HG03066 (cell line): ENCODE measurements around the gene ALCAM.

ENCODE experiments used
- ATAC-seq: cut with Tn5 transposase; IDR thresholded peaks from one replicate; pipeline ENCODE4 v1.9.1; 2021; ENCODE audit warnings: low read depth; ENCODE audit not compliant: unreplicated experiment

ALCAM gene

DNA sequence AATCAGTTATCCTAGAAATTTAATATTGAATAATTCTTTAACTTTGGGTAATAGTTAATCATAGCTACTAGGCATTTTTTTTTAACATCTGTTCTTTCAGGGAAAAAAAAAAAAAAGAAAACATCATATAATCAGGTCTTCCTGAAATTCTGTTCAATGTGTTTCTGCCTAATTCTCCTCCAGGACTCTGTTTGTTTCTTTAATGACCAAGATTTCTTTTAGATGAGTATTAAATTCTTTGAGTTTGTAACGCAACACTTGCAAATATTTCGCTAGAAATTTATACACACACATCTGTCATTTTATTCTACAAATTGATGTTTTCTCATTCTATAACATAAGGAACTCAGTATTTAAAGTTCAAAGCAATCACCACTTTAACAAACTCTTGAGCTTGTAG lies 56.7 kb downstream of the ALCAM start:
- ATAC-seq: no peak

DNA sequence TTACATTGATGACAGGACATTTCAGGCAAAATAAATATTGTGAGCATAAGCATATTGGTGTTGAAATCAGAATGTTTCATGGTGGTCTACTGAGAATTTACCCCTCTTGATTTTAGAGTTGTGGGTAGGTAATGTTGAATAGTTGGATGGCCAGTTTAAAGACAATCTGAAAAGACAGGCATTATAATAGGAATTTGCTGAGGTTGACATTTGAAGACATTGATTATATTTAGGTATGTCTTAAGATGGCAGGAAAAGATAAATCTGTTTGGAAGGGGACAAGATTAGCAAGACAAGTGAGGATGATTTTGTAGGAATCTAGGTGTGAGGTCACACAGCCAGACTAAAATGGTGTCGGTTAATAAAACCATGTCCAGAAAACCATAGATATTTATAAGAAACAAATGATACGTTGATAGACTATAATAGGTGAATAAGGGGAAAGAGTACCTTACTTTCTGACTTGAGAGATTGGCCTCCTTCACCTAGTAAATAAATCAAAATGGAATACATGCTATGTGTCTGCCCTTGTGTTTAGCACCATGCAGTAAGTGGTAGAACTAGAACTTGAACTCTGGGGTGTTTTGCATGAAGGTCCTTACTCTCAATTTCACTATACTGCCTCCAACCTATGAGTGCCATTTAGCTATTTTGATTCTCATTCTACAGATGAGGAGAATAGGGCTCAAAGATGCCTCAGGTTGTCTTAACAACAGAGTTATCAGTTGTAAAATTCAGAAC lies 57.9 kb downstream of the ALCAM start:
- no peak for ATAC-seq

DNA sequence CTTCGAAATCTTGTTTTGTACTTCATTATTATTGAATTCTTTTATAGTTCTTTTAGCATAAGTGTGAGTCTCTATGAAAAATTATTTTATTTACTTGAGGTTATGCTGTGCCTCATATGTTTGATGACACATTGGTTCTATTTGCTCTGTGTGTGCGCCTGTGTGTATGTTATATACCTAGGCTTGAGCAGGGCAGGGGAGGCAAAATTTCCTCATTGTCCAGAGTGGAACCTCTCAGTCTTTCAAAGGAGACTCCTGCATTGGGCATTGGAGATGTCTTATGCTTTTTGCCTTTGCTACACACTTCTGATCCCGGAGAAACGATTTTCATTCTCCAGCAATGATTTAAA lies 58.4 kb downstream of the ALCAM start:
- ATAC-seq: no peak

DNA sequence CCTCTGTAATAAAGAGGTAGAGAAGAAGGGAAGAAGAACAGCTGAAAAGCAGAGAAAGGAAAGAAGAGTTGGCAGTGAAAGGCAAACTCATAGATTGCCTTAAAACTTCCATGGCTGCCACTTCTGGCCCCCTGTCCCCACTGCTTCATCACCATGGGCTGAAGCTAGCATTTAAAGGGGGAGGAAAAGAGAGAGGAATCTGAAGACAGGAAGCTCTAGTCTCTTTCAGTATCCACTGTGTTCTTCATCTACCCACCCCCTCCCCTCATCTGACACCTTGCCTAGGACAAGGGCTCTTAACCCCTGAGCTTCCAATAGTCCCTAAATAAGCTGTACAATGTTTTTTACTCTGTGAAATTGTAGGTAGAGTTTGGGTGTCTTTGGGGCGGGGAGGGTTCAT lies 60.6 kb downstream of the ALCAM start:
- ATAC-seq: no peak

DNA sequence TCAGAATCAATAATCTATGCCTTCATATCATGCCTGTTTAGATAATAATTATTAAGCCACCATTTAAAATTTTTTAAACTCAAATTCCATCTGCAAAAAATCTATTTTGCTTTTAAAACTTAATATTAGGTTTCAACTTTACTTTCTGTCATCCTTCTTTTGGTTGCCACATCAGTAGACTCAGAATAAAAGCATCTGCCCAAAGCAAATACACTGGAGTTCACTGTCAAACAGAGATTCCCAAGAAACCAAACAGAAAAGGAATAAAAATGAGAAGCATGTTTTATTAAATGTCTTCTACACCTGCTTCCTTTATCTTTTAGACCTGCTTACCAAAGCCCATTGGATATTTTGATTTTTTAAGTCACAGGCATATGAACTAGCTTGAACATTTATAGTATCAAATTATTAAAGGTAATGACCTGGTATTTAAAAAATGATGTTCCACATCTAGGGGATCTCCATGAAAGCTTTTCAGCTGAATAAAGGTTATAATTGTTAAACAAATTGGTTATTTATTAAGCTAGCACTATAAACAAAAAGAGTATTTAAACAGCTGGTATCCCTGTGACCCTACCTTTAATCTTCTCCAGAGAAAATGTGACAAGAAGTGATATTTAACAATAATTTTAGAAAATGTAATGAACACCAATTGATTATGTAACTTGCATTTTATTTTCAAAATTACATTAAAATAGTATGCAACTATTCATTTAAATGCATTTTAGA lies 62.5 kb downstream of the ALCAM start:
- ATAC-seq: no peak

DNA sequence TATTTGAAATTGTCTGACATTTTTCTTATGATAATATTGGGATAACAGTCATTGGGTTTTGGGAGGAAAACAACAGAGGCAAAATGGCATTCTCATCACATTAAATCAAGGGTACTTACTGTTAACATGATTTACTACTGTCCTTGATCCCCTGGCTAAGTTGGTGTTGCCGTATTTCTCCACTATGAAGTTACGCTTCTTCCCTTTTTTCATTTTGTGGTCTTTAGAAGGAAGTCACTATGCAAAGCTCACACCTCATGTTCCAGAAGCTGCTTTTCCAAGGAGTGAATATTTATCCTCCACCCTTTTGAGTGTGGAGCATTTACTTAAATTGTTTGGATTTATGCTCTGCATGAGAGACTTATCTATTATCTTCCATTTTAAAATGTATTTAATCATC lies 63.7 kb downstream of the ALCAM start:
- ATAC-seq: no peak

DNA sequence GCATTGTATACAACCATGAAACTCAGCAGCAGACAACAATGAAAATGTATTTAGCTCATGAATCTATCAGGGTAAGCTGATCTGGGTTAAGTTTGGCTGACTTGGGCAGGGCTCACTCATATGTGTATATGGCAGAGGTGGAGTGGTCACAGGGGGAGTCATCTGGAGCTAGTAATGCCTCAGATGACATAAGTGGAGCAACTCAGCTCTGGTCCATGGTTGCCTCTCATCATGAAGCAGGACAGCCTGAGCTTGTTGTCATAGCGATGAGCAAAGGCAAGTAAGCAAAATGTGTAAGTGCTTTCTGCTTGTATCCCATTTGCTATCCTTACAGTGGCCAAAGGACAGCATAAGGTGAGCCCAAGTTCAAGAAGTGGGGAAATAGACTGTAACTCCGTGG lies 64.5 kb downstream of the ALCAM start:
- no peak for ATAC-seq

DNA sequence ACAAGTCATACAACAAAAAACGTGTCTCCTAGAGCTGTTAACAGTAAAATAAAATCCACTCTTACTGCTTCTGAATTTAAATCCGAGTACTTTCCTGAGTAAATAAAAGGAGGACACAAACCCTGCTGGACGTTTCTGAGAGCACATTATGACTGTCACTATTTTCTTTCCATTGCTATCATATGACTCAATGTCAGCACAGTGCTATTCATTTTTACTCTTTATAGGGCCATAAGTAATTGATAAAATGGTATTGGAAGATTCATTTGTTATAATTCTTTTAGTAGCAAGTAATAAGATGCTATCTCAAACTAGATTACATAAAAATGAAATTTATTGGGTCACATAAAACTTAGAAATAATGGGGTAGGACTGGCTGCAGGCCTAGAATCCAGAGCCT lies 68.6 kb downstream of the ALCAM start:
- ATAC-seq: no peak

DNA sequence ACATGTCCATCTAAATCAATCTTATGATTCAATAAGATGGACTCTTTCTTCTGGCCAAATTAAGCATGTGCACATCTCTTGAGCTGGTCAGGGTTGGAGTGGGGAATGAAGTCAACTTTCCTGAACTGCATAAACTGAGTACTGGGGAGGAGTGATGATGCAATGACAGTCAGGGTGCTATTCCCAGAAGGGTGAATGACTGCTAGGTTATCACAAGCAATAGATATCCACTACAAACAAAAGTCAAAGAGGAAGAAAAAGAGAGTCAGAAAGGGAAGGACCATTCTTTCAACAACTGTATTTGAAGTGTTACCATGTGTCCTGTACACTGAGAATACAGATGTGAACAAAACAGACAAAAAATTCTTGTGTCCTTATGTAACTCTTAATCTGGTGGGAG lies 70.0 kb downstream of the ALCAM start:
- ATAC-seq: no peak

DNA sequence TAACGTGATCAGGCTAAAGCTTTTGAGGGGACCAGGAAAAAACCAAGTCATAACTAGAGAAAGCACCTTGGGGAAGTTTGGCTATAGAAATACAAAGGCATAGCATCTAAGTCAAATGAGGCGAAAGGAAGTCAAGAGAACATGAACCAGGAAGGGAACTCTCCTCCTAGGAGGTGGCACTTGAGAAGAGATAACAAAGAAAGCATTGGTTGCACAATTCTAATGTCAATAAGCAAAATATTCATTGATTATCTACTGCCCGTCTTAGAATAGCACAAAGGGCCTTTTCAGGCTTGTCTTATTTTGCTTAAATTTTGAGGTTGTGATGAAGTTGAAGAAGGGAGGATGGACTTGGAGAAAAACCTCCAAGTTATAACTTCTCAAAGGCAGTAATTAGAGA lies 73.4 kb downstream of the ALCAM start:
- no peak for ATAC-seq

DNA sequence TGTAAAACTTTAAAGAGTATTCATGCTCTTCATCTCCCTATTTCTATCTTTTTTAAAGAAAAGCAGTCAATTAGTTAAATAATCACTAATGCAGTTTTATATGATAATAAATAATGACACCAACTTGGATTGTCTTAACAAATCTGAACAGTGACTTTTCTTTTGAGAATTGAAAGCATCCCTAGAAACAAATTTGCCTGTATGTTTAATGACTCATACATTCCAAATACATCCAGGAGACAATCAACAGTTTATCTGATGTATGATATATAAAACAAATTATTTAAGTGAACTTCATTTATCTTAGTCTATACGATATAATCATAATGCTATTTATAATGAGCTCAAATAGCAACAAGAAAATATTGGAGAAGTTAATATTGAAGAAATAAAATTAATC lies 78.0 kb downstream of the ALCAM start:
- no peak for ATAC-seq

DNA sequence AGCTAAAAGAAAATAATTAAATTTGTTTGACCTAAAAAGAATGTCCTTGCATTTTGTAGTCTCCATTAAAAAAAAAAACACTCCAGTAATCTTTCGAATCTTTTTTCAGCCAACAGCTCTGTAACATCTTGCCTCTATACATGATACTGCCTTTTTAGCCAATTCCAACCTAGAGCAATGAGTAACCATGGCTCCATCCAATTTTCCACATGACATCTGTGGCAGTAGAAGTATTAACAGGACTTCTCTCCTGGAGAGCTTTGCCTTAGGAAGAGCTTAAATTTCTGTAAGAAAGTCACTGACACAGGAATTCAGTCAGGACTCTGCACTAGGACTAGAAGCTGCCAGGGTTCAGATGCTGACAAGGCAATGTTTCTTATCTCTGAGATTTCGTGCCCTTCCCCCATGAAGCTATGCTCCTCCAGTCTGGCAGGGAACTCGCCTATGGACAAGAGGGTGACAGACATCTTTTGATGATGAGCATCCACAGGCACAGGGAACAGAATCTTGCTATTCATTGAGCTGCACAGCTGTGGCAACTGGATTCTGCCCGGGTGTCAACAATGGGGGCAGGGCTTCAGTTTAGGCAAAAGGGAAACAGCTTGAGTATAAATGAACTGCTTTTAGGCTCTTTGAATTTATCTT lies 81.8 kb downstream of the ALCAM start:
- ATAC-seq: no peak

DNA sequence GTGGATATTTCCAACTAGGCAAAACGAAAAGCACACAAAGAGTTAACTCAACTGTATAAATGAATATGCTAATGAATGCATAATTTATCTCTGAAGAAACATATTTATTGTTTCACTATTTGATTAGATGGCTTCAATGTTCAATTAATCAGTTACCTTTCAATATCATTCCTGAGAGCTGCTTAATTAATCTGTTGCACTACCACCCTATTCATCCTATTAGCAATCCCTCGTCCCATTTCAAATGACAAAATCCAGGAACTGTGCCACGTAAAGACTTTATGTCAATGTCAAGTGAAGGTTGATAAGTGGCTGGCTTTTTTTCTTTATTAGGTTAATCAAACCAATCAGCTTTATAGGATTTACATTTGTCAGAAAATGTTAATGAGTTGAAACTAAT lies 82.7 kb downstream of the ALCAM start:
- no peak for ATAC-seq

DNA sequence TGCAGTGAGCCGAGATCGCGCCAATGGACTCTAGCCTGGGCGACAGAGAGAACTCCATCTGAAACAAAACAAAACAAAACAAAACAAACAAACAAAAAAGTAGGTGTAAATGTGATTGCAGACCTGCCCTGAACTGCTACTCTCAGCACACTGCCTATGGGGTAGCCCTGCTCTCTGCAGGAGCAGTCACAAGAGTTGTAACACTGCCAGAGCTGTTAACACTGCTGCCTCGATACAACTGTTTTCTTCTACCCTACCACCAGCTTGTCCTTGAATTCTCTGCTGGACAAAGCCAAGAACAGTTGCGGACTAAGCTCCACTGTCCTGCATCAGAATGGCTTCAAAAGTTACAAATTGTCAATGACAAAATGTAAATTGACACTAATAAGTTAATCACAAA lies 89.3 kb downstream of the ALCAM start:
- no peak for ATAC-seq

DNA sequence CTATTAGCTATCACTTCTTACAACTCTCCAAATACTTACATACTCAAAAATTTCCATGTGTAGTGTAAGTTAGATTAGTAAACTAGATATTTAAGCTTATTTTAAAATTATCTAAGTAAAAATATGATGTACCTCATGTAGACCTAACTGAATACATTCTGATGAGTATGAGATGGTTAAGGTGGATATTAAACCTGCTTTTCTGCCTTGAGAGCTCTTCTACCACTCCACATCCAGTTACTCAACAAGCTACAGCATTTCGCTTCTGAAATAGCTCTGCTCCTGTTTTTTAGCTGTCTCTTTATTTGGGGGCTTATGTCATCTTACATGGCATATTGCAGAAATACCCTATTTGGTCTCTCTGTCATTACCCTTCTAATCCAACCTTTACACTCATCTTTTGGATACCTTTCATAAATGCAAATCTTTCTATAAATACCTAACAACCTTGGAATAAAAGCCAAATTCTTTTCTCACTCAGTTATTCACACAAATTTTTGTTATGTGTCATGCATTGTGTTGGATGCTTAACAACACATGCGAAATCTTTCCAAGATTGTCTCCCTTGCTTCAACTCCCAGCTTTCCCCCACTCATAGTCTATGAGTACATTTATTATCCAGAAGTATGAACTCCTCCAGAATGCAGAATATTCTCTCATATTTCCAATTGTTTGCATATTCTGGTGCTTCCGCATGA lies 92.0 kb downstream of the ALCAM start:
- ATAC-seq: no peak

DNA sequence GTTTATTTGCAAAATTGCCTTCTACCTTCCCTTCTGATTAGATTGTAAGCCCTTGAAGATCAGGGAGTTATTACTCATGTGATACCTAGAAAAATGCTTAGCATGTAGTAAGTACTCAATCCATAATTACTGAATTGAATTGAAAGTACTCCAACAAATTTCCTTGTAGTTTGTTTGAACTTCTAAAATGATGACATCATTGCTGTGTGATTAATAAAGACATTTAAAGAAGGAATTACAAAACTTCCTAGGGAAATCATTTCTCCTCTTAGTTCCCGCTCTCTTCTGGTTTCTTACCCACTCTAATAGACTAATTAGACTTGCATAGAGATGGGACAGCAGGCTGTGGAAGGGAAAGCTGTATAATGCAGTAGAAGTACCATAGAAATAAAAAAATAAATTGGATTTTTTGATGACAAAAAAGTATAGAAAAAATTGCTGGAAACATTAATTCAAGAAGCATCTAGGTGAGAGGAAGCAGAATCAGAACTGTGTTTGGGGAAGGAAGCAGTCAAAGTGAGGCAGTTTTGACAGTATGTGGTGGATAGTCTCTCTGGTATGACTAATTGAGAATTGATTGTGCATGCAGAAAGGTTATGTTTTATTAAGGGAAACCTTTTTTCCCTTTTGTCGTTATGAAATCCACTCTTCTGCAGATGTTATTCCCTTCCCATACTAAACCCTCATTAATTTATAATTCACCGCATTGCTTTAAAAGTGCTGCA lies 93.0 kb downstream of the ALCAM start:
- no peak for ATAC-seq

DNA sequence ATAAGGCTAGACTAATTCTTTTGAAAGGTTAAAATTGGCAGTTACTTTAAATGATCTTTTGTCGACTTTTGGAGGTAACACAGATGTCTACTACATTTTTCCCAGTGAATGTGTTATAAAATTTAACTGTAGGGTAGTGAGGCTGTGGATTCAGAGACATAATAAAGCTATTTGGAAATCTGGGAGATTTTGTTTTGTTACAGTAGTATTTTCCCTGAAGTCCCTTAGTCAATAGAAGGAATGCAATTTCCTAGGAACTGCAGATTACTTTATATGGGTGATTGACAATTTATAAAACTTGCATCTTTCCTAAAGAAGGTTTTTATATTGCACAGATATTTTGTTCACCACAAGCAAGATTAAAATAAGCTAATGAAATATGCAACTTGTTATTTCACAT lies 96.9 kb downstream of the ALCAM start:
- no peak for ATAC-seq

DNA sequence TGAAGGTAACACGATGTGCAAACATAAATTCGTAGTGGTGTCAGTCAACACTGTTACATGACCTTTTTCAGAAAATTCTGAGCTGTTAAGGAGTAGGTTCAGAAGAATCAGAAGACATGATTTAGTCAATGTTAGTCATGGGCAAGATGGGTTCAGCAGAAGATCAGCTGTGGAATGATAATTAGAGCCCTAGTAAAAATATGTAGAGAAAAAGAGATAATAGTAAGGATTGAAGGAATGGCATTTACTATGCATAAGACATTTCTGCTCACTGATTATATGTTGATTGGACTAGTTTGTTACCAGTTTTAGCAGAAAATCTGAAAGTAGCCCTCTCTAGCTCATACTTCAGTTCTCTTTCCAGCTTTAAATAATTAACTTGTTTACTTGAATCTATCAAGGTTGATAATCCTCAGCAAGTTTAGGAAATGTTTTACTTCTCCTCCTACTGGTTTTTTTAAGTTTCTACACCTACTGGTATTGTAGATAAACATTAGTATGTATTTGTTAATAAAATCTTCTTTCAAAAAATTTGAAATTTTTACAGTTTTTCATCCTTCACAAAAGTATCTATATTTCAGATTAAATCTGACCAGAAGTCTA lies 98.6 kb downstream of the ALCAM start:
- no peak for ATAC-seq

DNA sequence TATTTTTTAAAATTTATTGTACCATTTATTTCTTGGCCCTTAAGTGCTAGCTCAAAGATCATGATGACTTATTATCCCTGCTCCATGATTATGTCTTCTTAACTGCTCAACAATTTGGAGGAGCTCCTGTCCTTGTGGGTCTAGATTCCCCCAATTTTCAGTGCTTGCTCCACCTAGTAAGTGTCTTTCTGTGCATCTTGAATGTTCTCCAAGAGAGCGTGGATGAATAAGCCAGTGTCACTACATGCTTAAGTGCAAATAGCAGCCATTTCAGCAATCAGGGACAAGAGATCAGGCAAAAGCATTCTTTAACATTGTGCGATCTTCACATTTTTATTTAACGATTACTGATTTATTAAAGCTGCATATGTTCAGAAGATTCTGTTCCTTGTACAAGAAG lies 99.4 kb downstream of the ALCAM start:
- ATAC-seq: no peak
